ENCODE measurements around the gene TCERG1L.
"Not testable (repeated sequence)": the region's sequence is repeated elsewhere in the genome, so short reads cannot be mapped to it uniquely, and the experiment has no call there.

TCERG1L gene

GRCh38 chr10:131116216-131116990, 195.1 kb downstream of the TCERG1L start:
- no peak for DNase-seq

GRCh38 chr10:131115801-131116200, 195.7 kb downstream of the TCERG1L start:
- DNase-seq, result no peak

- no peak for DNase-seq
Observed at GRCh38 chr10:131115321-131115720, 196.2 kb downstream of the TCERG1L start.

GRCh38 chr10:131114846-131115245, 196.7 kb downstream of the TCERG1L start:
- no peak for DNase-seq

GRCh38 chr10:131113709-131114291, 197.7 kb downstream of the TCERG1L start:
- no peak for DNase-seq

GRCh38 chr10:131113165-131113564, 198.4 kb downstream of the TCERG1L start:
- no peak for DNase-seq

- no peak for DNase-seq
Observed at GRCh38 chr10:131112691-131113090, 198.8 kb downstream of the TCERG1L start.

GRCh38 chr10:131111471-131112080, 199.9 kb downstream of the TCERG1L start:
- DNase-seq, result no peak

- DNase-seq, result no peak
Observed at GRCh38 chr10:131111007-131111406, 200.5 kb downstream of the TCERG1L start.

GRCh38 chr10:131110241-131110783, 201.2 kb downstream of the TCERG1L start:
- DNase-seq, result no peak

- DNase-seq, result no peak
Observed at GRCh38 chr10:131109726-131110125, 201.8 kb downstream of the TCERG1L start.

- DNase-seq, result no peak
Observed at GRCh38 chr10:131109291-131109690, 202.2 kb downstream of the TCERG1L start.

GRCh38 chr10:131107970-131108369, 203.6 kb downstream of the TCERG1L start:
- no peak for DNase-seq

- no peak for DNase-seq
Observed at GRCh38 chr10:131102676-131103075, 208.8 kb downstream of the TCERG1L start.

GRCh38 chr10:131102147-131102546, 209.4 kb downstream of the TCERG1L start:
- no peak for DNase-seq

- not testable (repeated sequence) for DNase-seq
Observed at GRCh38 chr10:131100418-131101410, 210.8 kb downstream of the TCERG1L start.

GRCh38 chr10:131099028-131099726, 212.3 kb downstream of the TCERG1L start:
- no peak for DNase-seq

GRCh38 chr10:131098416-131098952, 213.0 kb downstream of the TCERG1L start:
- DNase-seq, result no peak

GRCh38 chr10:131096031-131096430, 215.5 kb downstream of the TCERG1L start:
- no peak for DNase-seq

GRCh38 chr10:131095313-131095580, 216.3 kb downstream of the TCERG1L start:
- DNase-seq, result no peak

- peak; percentile 2 for DNase-seq
Observed at GRCh38 chr10:131094527-131095312, 216.8 kb downstream of the TCERG1L start.

All from fibroblast of skin of right biceps (primary cell).